Measurements from ENCODE around the gene COA6.
"Not testable (repeated sequence)": the region's sequence is repeated elsewhere in the genome, so short reads cannot be mapped to it uniquely, and the experiment has no call there.

Gene COA6

GRCh38 chr1:234342774-234343173, 30.5 kb upstream of the COA6 start:
- peaks cover 8% of the 10 kb centered on the region for H3K9me3 ChIP-seq (ENCODE audit: control insufficient read depth, low read length)
- 88 to 95% methylated on average over 3 of the region's 5 CpGs for WGBS, 2 experiments (ENCODE audit: insufficient coverage in 2 of 2)
- H3K36me3 ChIP-seq (ENCODE audit: control insufficient read depth, insufficient read depth, low read length): no peaks in the 10 kb centered on the region
- no peak overlapping the region for H3K27ac ChIP-seq (ENCODE audit: low read depth, low read length, severe bottlenecking)
- H3K4me3 ChIP-seq (ENCODE audit: extremely low read depth, insufficient read depth, low read length, poor library complexity, severe bottlenecking): no peak overlapping the region
- no peaks in the 10 kb centered on the region for H3K4me1 ChIP-seq (ENCODE audit: control insufficient read depth, insufficient read depth, low read length, poor library complexity, severe bottlenecking)

GRCh38 chr1:234345237-234345636, 28.0 kb upstream of the COA6 start:
- no CpG with 5 or more reads among the region's 1 CpG for WGBS, 2 experiments (ENCODE audit: insufficient coverage in 2 of 2)
- Histone ChIP-seq H3K36me3 (ENCODE audit: control insufficient read depth, insufficient read depth, low read length) (no peaks in the 10 kb centered on the region), H3K4me1 (ENCODE audit: control insufficient read depth, insufficient read depth, low read length, poor library complexity, severe bottlenecking) (no peaks in the 10 kb centered on the region), H3K9me3 (ENCODE audit: control insufficient read depth, low read length) (no peaks in the 10 kb centered on the region), H3K4me3 (ENCODE audit: extremely low read depth, insufficient read depth, low read length, poor library complexity, severe bottlenecking) (no peak overlapping the region), H3K27ac (ENCODE audit: low read depth, low read length, severe bottlenecking) (no peak overlapping the region)

- no peak overlapping the region for H3K27ac ChIP-seq (ENCODE audit: low read depth, low read length, severe bottlenecking)
- no peaks in the 10 kb centered on the region for H3K4me1 ChIP-seq (ENCODE audit: control insufficient read depth, insufficient read depth, low read length, poor library complexity, severe bottlenecking)
- WGBS, 2 experiments (ENCODE audit: insufficient coverage in 2 of 2): 60 to 77% methylated on average over 1 to 2 of the region's 4 CpGs
- no peaks in the 10 kb centered on the region for H3K9me3 ChIP-seq (ENCODE audit: control insufficient read depth, low read length)
- H3K36me3 ChIP-seq (ENCODE audit: control insufficient read depth, insufficient read depth, low read length): no peaks in the 10 kb centered on the region
- H3K4me3 ChIP-seq (ENCODE audit: extremely low read depth, insufficient read depth, low read length, poor library complexity, severe bottlenecking): no peak overlapping the region
Observed at GRCh38 chr1:234348964-234349363, 24.3 kb upstream of the COA6 start.

- H3K4me3 ChIP-seq (ENCODE audit: extremely low read depth, insufficient read depth, low read length, poor library complexity, severe bottlenecking): no peak overlapping the region
- H3K9me3 ChIP-seq (ENCODE audit: control insufficient read depth, low read length): no peaks in the 10 kb centered on the region
- H3K36me3 ChIP-seq (ENCODE audit: control insufficient read depth, insufficient read depth, low read length): no peaks in the 10 kb centered on the region
- H3K4me1 ChIP-seq (ENCODE audit: control insufficient read depth, insufficient read depth, low read length, poor library complexity, severe bottlenecking): no peaks in the 10 kb centered on the region
- WGBS, 2 experiments (ENCODE audit: insufficient coverage in 2 of 2): 80% methylated on average over 2 of the region's 3 CpGs; no CpG with 5 or more reads in 1 of the 2 experiments
- no peak overlapping the region for H3K27ac ChIP-seq (ENCODE audit: low read depth, low read length, severe bottlenecking)
Observed at GRCh38 chr1:234355782-234356510, 17.3 kb upstream of the COA6 start.

GRCh38 chr1:234356615-234357269, 16.5 kb upstream of the COA6 start:
- H3K9me3 ChIP-seq (ENCODE audit: control insufficient read depth, low read length); H3K36me3 ChIP-seq (ENCODE audit: control insufficient read depth, insufficient read depth, low read length); H3K4me3 ChIP-seq (ENCODE audit: extremely low read depth, insufficient read depth, low read length, poor library complexity, severe bottlenecking); H3K27ac ChIP-seq (ENCODE audit: low read depth, low read length, severe bottlenecking); H3K4me1 ChIP-seq (ENCODE audit: control insufficient read depth, insufficient read depth, low read length, poor library complexity, severe bottlenecking): not testable (repeated sequence)
- WGBS, 2 experiments (ENCODE audit: insufficient coverage in 2 of 2): 94% methylated on average over 22 to 32 of the region's 35 CpGs

GRCh38 chr1:234357831-234358230, 15.4 kb upstream of the COA6 start:
- no peaks in the 10 kb centered on the region for H3K4me1 ChIP-seq (ENCODE audit: control insufficient read depth, insufficient read depth, low read length, poor library complexity, severe bottlenecking)
- H3K9me3 ChIP-seq (ENCODE audit: control insufficient read depth, low read length): no peaks in the 10 kb centered on the region
- no peak overlapping the region for H3K27ac ChIP-seq (ENCODE audit: low read depth, low read length, severe bottlenecking)
- H3K4me3 ChIP-seq (ENCODE audit: extremely low read depth, insufficient read depth, low read length, poor library complexity, severe bottlenecking): no peak overlapping the region
- H3K36me3 ChIP-seq (ENCODE audit: control insufficient read depth, insufficient read depth, low read length): no peaks in the 10 kb centered on the region

GRCh38 chr1:234361102-234361603, 12.1 kb upstream of the COA6 start:
- no peaks in the 10 kb centered on the region for H3K9me3 ChIP-seq (ENCODE audit: control insufficient read depth, low read length)
- H3K4me3 ChIP-seq (ENCODE audit: extremely low read depth, insufficient read depth, low read length, poor library complexity, severe bottlenecking): no peak overlapping the region
- no peak overlapping the region for H3K27ac ChIP-seq (ENCODE audit: low read depth, low read length, severe bottlenecking)
- H3K36me3 ChIP-seq (ENCODE audit: control insufficient read depth, insufficient read depth, low read length): no peaks in the 10 kb centered on the region
- no peaks in the 10 kb centered on the region for H3K4me1 ChIP-seq (ENCODE audit: control insufficient read depth, insufficient read depth, low read length, poor library complexity, severe bottlenecking)
- WGBS, 2 experiments (ENCODE audit: insufficient coverage in 2 of 2): 95 to 100% methylated on average over 2 of the region's 3 CpGs

- Histone ChIP-seq H3K9me3 (ENCODE audit: control insufficient read depth, low read length) (no peaks in the 10 kb centered on the region), H3K4me1 (ENCODE audit: control insufficient read depth, insufficient read depth, low read length, poor library complexity, severe bottlenecking) (no peaks in the 10 kb centered on the region), H3K4me3 (ENCODE audit: extremely low read depth, insufficient read depth, low read length, poor library complexity, severe bottlenecking) (no peak overlapping the region), H3K36me3 (ENCODE audit: control insufficient read depth, insufficient read depth, low read length) (no peaks in the 10 kb centered on the region), H3K27ac (ENCODE audit: low read depth, low read length, severe bottlenecking) (no peak overlapping the region)
- WGBS, 2 experiments (ENCODE audit: insufficient coverage in 2 of 2): 100% methylated on average over 1 of the region's 2 CpGs; no CpG with 5 or more reads in 1 of the 2 experiments
Observed at GRCh38 chr1:234362558-234362957, 10.7 kb upstream of the COA6 start.

- no peak overlapping the region for H3K4me3 ChIP-seq (ENCODE audit: extremely low read depth, insufficient read depth, low read length, poor library complexity, severe bottlenecking)
- 84 to 86% methylated on average over 3 to 11 of the region's 12 CpGs for WGBS, 2 experiments (ENCODE audit: insufficient coverage in 2 of 2)
- no peaks in the 10 kb centered on the region for H3K9me3 ChIP-seq (ENCODE audit: control insufficient read depth, low read length)
- no peaks in the 10 kb centered on the region for H3K36me3 ChIP-seq (ENCODE audit: control insufficient read depth, insufficient read depth, low read length)
- no peak overlapping the region for H3K27ac ChIP-seq (ENCODE audit: low read depth, low read length, severe bottlenecking)
- H3K4me1 ChIP-seq (ENCODE audit: control insufficient read depth, insufficient read depth, low read length, poor library complexity, severe bottlenecking): no peaks in the 10 kb centered on the region
Observed at GRCh38 chr1:234368320-234369032, 4.8 kb upstream of the COA6 start.

- no peaks in the 10 kb centered on the region for H3K9me3 ChIP-seq (ENCODE audit: control insufficient read depth, low read length)
- no peaks in the 10 kb centered on the region for H3K36me3 ChIP-seq (ENCODE audit: control insufficient read depth, insufficient read depth, low read length)
- no peak overlapping the region for H3K4me3 ChIP-seq (ENCODE audit: extremely low read depth, insufficient read depth, low read length, poor library complexity, severe bottlenecking)
- H3K4me1 ChIP-seq (ENCODE audit: control insufficient read depth, insufficient read depth, low read length, poor library complexity, severe bottlenecking): no peaks in the 10 kb centered on the region
- 80% methylated on average over 1 of the region's 3 CpGs; no CpG with 5 or more reads in 1 of the 2 experiments for WGBS, 2 experiments (ENCODE audit: insufficient coverage in 2 of 2)
- H3K27ac ChIP-seq (ENCODE audit: low read depth, low read length, severe bottlenecking): no peak overlapping the region
Observed at GRCh38 chr1:234369033-234369430, 4.2 kb upstream of the COA6 start.
